DOHH2 (cell line): ENCODE data around the gene AGO3.

Source experiments
- CTCF ChIP-seq: fragments of 200-600 bp; sonication (generic); IDR thresholded peaks from one replicate; pipeline ENCODE4 v1.5.1; 2014; ENCODE audit warnings: antibody characterized with exemption, mild to moderate bottlenecking, low read depth, low read length; ENCODE audit not compliant: poor library complexity, severe bottlenecking
- EZH2phosphoT487 ChIP-seq: fragments of 200-600 bp; sonication (generic); IDR thresholded peaks from 2 replicates; pipeline ENCODE4 v1.6.1; 2017; ENCODE audit warnings: borderline replicate concordance, mild to moderate bottlenecking, antibody characterized with exemption, low read length, moderate library complexity, mixed read lengths

- no peak for TF ChIP-seq CTCF
- no peak for TF ChIP-seq EZH2phosphoT487
Measured at GRCh38 chr1:35887508-35887907, 43.4 kb upstream of the AGO3 start.
